HG03095 (cell line): ENCODE results near the gene SCEL.

Experiments
- ATAC-seq: cut with Tn5 transposase; IDR thresholded peaks from one replicate; pipeline ENCODE4 v1.9.1; 2021; ENCODE audit warnings: moderate library complexity; ENCODE audit not compliant: unreplicated experiment

Gene SCEL

DNA sequence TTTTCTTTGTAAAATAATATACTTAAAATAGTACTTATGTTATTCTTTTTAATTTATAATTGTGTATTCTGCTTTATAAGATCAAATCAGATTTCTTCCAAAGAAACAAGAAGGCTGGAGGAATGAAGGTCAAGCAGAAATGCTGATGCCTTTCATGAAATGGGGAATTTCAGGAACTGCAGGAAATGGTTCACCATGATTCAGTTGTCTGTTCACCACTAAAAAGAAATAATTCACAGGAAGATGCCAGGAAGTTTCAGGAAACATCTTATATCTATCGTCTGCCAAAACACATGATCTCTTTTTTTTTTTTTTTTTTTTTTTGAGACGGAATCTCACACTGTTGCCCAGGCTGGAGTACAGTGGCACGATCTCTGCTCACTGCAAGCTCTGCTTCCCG lies 15.7 kb upstream of the SCEL start:
- no peak for ATAC-seq

DNA sequence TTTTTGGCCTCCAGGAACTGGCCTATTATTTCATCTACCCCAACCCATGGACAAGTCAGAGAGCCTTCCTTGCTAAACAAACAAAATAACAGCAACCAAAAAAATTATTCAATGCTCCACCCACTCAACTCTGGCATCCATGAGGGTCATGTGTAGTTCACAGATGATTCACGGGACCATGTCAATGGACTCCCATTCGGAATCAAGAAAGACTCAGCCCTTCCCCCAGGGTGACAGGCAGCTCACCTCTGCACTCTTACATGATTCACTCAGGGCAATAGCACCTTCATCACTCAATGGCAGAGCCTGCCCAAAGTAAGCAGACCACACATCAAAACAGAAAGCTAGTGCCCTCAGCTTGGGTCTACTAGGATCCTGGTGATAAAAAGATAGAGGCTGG lies 14.3 kb upstream of the SCEL start:
- ATAC-seq = no peak

DNA sequence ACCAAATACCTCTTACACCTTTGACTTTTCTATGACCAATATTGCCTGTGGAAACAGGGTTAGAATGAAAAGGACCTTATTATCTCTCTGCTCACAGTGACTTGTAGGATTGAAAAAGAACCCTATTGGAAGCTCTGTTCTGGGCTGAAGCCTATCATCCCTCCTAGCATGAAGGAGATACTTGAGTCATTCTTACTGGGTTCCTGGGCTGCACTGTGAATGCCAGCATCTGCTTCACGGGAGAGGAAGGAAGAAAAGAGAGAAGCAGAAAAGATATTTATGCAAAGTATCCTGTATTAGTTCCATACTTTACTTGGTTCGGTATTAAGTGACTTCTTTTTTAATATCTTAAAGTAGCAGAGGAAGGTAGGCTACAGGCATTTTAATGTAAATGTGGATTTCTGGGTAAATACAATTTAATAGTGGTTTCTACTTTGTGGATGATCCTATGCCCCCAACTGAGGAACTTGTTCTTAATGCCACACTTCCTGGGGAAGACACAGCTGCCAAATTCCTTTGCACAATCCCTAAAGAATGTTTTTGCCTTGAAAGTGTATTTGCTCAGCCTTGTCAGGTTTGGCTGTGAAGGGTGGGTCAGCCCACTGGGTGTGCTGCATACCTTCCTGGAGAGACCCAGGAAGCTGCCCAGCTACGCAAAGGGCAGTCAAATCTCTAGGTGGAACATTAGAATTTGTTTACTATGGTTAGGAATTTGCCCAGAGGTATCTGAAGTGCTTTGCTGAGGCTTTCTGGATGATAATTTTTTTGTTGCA lies 13.7 kb upstream of the SCEL start:
- no peak for ATAC-seq

DNA sequence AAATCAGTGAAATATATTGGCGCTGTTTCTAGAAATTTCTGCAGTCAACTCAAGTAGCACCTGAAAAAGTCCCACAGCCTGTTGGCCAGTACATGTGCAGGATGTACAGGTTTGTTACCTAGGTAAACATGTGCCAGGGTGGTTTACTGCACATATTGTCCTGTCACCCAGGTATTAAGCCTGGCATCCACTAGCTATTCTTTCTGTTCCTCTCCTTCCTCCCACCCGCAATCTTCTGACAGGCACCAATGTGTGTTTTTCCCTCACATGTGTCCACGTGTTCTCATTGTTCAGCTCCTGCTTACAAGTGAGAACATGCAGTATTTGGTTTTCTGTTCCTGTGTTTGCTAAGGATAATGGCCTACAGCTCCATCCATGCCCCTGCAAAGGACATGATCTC lies 13.1 kb upstream of the SCEL start:
- no peak for ATAC-seq

DNA sequence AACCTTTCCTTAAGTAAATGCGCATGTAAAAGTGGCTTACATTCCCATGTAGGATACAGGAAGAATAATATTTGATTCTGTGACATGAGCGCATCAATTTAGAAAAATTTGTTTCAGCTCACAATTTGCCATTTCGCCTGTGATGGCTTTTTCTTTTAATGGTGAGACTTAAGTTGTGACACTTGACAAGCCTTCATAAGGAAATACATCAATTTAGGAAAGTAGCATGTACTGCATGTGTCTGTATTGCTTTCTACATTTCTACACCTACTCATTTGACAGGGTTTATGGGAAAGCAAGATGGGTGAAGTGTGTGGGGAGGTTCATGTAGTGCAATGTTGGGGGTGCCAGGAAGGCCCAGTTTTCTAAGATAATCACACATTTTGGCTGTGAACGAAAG lies 12.1 kb upstream of the SCEL start:
- ATAC-seq = no peak

DNA sequence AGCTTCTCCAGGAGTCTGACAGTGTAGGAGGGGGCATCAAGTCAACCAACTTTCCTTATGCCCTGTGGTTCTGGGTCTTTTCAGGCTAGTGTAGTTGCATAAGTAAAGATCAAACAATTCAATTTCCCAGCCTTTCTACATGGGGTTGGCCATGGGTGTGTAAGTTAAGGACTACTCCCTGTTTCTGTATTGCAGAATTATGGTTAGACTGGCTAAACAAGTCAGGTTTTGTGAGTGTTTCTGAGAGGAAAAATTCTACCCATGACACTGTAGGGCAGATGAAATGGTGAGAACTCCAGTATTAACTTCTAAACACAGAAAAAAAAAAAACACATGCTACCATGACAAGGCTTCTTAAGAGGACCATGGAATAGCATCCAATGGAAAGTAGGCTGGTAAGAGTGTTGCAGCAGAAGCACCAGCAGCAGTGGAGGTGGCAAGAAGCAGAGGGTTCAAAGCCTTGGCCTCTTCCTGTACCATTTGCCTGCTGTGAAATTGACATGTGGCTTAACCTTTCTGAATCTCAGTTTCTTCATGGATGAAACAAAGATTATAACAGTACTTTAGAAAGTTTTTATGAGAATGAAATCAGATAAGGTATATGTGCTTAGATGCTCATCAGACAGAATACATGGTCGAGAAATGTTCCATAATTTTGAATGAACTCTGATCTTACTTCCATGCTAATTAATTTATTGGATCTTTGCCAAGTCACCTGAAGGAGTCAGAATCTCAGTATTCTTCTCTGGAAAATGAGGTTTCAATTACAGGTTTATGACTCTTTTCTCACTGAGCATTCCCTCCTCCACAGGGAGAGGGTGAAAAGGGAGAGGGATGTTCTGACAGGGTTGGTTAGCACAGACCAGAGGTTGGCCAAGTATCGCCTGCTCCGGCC lies 11.4 kb upstream of the SCEL start:
- no peak for ATAC-seq

DNA sequence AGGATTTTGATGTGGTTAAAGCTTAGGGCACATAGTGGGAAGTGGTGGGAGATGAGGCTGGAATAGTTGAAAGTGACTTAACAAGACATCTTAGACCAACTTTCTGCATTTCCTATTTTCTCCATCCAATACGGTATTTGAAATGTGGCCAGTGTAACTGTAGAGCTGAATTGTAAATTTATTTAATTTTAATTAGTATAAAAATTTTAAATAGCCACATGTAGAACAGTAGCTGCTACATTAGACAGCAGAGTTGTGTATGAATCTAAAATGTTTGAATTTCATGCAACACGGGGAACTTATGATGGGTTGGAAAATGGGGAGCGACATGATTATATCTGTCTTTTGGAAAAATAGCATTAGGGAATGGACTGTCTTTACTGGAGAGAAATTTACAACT lies 7.1 kb upstream of the SCEL start:
- ATAC-seq = no peak

DNA sequence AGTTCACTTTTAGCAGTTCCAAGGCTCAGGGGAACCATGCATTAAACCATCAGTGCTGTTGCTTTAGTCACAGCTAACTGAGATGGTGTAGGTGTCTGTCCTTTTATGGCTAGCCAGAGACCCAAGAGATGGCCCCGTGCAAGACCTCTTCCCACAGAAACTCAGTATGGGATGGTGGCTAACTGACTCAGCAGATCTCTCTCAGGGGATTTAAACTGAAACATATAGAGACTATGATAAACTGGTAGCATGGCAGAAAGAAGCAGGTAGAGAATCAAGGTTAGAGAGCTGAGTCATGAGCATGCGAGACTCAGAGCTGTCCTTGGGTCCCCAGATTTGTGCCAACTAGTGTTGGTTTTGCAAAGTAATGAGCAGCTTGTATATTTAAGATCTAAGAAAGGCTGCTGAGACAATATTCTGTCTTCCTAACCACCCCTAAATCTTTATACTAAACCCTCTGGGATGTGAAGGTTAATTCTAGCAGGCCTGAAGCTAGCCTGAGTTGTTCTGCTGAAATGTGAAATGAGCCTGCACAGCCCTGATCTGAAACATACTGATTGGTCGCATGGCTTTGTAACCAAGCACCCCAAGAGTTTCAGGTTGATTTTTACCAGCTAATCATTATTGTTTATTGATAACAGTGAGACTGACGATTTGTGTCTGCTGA lies 6.5 kb upstream of the SCEL start:
- peak; percentile 76 for ATAC-seq

DNA sequence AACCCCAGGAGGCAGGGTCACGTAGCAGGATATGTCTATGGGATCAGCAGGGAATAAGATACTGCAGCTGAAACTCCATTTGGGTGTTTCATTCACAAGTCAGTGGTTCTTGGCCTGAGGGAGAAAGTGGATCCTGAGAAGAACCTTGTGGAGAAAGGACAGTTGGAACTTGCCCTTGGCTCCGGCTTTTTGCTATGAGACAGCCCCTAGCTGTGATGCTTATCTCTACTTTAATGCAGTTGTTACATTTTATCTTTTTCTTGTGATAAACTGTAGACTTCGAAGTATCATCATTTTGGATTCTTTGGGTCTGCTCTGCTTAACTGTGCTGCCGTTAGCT lies 6.0 kb upstream of the SCEL start:
- no peak for ATAC-seq

DNA sequence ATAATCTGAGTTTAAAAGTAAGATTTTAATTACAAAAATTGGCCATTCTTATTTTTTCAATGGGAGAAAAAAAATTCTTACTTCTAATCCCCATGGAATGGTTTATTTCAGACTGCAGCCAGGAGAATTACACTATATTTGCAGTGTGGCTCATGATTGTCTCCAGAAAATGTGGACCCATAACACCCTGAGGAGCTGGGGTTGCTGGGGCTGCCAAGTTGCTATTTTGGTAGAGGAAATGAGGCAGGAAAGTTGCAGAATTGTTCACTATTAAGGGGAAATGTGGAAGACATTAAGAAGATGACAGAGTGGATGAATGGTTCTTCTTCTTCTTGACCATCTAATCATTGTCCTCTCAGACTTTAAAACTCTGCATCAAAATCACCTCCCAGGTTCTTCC lies 4.6 kb upstream of the SCEL start:
- ATAC-seq = no peak

DNA sequence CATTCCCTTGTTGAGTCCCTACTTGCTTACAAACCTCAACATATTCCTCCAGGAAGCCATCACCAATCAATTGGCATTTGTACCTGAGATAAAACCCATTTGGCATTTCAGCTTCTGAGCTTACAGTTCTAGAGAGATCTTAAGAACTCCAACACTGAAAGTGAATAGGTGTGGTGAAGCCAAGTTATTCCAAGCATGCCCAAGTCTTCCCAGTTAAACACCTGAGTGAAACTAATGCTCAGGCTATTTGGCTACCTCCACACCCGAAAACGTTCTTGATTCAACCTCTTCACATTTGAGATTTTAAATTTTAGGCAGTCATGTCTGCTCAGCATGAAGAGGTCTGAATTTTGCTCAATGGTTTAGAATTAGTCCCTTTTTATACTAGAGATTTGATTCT lies 2.5 kb upstream of the SCEL start:
- no peak for ATAC-seq

DNA sequence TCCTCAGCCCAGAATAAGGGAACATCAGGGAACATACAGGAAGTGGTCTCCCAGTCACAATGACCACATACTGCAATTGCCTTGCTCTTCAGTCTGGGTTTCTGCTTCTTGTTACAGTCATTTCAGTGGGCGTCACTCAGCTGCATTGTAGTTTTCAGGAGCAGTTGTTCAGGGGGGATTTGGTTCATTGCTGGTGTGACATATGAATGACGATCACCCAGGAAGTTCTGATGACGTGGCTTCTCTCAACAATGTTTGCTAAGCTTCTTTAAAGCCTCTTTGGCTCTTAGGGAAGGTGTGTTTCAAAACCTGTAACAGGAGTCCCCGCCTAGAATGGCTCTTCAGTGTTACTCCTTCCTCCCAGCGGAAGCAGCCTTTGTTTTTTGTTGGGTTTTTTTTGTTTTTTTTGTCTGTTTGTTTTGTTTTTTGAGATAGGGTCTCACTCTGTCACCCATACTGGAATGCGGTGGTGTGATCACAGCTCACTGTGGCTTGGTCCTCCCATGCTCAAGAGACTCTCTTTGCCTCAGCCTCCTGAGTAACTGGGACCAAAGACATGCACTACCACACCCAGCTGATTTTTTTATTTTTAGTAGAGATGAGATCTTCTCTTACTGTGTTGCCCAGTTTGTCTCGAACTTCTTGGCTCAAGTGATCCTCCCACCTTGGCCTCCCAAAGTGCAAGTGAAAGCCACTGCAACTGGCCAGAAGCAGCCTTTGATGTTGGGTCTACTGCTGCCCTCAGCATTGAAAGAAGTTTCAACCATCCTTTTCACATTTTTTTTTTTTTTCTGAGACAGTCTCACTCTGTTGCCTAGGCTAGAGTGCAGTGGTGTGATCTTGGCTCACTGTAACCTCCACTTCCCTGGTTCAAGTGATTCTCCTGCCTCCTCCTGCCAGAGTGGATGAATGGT lies 1.4 kb upstream of the SCEL start:
- ATAC-seq = no peak

DNA sequence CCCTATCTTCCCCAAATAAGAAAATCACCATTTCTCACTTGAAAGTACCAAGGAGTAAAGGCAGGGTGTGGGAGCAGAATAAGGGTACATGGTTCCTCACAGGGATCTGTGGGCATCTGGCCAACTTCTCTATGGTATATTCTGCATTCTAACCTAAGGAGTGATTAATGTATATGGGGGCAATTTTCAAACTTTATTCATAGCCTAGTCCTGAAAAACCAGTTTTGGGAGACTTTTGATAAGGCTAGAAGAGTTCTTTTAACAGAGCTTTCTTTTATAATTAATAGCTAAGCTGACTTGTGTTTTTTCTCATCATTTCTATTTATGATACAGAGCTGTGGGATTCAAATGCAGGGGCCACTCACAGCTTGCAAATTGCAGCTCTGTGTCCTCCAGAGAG lies 852 bp downstream of the SCEL start:
- no peak for ATAC-seq

DNA sequence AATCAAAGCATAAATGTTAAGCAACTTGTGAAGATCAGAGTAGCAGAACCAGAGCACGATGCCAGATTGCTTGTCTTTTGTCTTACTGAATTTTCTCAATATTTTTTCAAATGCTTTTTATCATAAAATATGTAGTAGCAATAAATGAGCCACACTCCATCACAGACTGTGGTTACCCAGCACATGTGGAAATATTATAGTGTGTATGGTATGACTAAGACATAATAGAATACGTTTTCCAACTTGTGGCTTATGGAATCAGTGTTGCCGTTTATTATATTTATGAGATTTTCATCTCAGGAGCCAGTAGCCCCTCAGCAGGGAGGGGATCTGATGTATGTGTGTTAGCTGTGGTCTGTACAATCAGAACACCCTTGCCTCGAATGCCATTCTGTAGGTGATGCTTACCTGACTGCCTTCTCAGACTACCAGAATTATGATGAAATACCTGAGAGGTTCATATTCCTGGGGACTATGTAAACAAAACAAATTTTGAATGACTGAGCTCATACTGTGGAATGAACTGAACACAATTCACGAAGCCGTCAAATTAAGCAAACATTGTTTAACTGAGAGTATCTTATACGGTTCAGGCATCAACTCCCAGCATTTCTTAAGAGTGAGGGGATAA lies 1.9 kb downstream of the SCEL start:
- no peak for ATAC-seq

DNA sequence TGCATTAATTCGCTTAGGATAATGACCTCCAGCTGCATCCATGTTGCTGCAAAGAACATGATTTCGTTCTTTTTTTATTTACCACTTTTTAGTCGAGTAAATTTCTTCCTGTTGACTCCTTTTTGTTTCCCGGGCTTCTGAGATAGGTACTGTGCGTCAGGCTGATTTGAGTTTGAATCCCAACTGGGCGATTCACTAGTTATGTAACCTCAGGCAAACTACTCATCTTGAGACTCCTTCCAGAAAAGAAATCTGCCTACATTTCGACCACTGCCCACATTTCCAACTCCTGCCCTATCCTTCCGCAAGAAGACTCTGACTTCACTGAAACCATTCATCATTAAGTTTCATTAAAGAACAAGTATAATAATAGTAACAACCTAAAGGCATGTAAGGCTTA lies 8.2 kb downstream of the SCEL start:
- ATAC-seq = no peak

DNA sequence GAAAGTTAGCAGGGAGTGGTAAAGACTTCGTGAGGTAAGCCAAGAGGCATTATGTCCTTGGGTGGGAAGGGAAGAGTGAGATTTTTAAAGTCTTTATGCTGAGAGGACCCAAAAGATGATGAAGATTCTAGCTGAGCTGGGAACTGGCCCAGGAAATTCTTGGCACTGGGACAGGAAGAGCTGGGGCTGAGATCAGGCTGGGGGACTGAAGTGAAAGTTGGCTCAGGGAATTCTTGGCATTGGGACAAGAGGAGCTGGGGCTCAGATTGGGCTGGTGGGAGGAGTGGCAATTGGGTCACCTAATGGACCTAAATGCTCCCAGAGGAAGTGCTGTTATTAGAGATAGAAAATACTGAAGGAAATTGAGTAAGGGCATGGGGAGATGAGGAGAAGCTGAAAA lies 8.8 kb downstream of the SCEL start:
- no peak for ATAC-seq

DNA sequence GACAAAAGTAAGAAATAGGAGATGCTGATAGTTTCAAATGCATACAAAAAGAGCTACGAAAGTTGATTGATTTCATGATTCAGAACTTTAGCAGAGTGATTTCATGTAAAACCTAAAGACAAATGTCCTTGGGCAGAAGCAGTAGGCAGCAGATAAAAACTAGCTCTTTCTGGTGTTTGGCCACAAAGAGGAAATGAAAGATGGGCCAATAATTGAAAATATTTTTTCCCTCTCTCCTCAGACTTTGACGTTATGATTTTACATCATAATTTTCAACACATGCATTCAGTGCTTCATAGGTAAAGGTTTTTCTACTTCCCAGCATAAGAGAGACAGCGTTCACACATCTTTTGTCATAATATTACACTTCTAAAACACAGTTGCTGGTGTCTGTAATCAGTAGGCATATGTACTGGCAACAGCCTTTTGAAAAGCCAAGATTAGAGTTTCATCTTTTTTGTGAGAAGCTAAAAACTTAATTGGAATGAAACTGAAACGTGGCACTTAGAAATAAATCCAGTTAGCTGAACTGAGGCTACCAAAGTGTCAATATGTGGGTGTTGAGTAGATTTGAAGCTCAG lies 9.3 kb downstream of the SCEL start:
- ATAC-seq = no peak

DNA sequence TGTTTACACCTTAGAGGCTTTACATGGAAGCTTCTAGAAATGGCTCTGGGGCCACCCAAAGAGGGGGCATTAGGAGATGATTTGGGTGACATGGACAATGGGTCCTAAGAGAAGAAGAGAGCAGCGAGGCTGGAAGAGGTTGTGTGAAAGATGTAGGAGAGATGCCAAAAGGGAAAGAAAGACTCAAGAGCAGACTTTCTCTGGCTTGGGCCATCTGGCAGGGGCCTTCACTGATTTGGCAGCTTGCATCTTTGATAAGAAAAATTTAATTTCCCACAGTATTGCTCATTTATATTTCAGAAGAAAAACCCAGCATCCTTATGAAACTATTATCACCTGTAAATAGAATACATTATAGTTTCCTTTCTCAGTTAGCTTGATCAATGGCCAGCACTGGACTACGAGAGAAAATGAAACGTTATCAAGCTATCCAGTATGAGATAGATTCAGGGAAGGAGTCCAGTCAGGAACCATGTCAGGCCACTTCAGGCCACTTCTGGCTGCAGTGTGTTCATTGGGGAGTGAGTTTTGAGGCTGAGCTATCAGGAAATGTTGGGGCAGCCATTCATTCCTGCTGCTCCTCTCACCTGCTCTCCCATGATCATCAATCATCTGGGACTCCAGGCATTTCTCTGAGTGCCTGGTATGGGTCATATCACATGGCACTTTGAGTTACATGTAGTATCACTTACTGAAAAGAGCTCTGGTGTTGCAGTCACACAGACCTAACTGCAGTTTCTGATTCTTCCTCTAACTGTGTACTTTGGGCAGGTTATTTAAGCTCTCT lies 10.3 kb downstream of the SCEL start:
- ATAC-seq = no peak

DNA sequence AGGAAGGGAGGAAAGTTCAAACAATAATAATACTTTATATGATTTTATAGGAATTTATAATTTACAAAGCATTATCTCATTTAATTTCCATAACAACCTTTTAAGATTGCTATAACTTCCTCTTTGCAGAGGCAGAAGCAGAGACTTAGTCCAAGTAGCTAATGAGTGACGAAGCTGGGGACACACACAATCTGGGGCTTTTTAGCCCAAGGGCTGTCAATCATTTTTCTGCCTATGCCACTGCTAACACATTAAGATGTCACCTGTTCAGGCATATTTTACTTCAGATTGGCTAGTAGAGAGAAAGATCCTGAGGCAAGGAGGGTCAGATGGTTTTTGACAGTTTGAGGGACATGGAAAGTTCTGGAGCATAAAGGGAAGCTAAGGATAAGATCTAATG lies 12.6 kb downstream of the SCEL start:
- no peak for ATAC-seq
